H1 (cell line): ENCODE results near the gene CCDC148. TPM values are rescaled to one million over a fixed set of nuclear protein-coding genes. Genes with fewer than 3 reads are reported as not detected.

Experiments
- CTCF ChIA-PET: fragments of 300-600 bp; sonication (Branson Sonifier 250); formaldehyde crosslinking; loops from one replicate; lab custom pipeline; 2021; ENCODE audit not compliant: partially characterized antibody; lab: Charles Lee
- POLR2A ChIA-PET: fragments of 300-600 bp; sonication (Branson Sonifier 250); formaldehyde crosslinking; loops from one replicate; lab custom pipeline; 2021; ENCODE audit warnings: inconsistent platforms; ENCODE audit not compliant: partially characterized antibody; lab: Charles Lee
- DNase-seq, 2 experiments: peaks; one replicate each; pipeline versions ENCODE4 v3.0.0 to v3.0.0-alpha.2; 2010 to 2022; ENCODE audit warnings: low spot score in 2 of 2, low read depth in 1 of 2, mixed read lengths in 1 of 2
- FAIRE-seq: peaks from 2 replicates; lab custom pipeline; 2011; peaks lifted over from hg19 to GRCh38; lab: Jason Lieb, UNC
- H2AFZ ChIP-seq: 2 replicates; pipeline ENCODE4 v1.8.1; 2012; ENCODE audit warnings: low read length, inconsistent platforms
- H2AK5ac ChIP-seq: 2 replicates; pipeline ENCODE4 v1.6.1; 2013; ENCODE audit warnings: low read depth, low read length
- H2BK120ac ChIP-seq: replicated peaks from 2 replicates; pipeline ENCODE3; 2013; ENCODE audit warnings: low read depth, low read length, inconsistent platforms
- H2BK12ac ChIP-seq: 2 replicates; pipeline ENCODE4 v1.6.1; 2013; ENCODE audit warnings: low read depth, low read length
- H2BK15ac ChIP-seq: 2 replicates; pipeline ENCODE4 v1.6.1; 2013; ENCODE audit warnings: low read length
- H2BK20ac ChIP-seq: 2 replicates; pipeline ENCODE4 v1.6.1; 2013; ENCODE audit warnings: low read length
- H2BK5ac ChIP-seq: 2 replicates; pipeline ENCODE4 v1.6.1; 2013; ENCODE audit warnings: low read depth, low read length
- H3K14ac ChIP-seq: 2 replicates; pipeline ENCODE4 v1.6.1; 2013; ENCODE audit warnings: inconsistent platforms; ENCODE audit not compliant: insufficient read length
- H3K18ac ChIP-seq: 2 replicates; pipeline ENCODE4 v1.6.1; 2013; ENCODE audit warnings: low read length; ENCODE audit errors: extremely low read depth
- H3K23ac ChIP-seq: 2 replicates; pipeline ENCODE4 v1.6.1; 2013; ENCODE audit warnings: inconsistent platforms; ENCODE audit not compliant: insufficient read length
- H3K23me2 ChIP-seq: 2 replicates; pipeline ENCODE4 v1.6.1; 2013; ENCODE audit warnings: low read depth, low read length
- H3K27ac ChIP-seq: 2 replicates; pipeline ENCODE4 v1.6.1; 2011; ENCODE audit warnings: low read depth, low read length, inconsistent platforms
- H3K27me3 ChIP-seq, 4 experiments: replicated peaks in 1 of 4; 1 replicate in 1 of 4; 2 replicates in 3 of 4; pipeline versions ENCODE4 v1.6.1 to v1.8.1; 2011 to 2013; ENCODE audit warnings: low read length in 3 of 4, mild to moderate bottlenecking in 3 of 4, inconsistent platforms in 2 of 4, mixed read lengths in 2 of 4, moderate library complexity in 1 of 4; ENCODE audit not compliant: control insufficient read depth in 3 of 4, insufficient read depth in 3 of 4; ENCODE audit errors: extremely low read depth in 1 of 4
- H3K36me3 ChIP-seq, 4 experiments: 2 replicates each; pipeline versions ENCODE4 v1.6.1 to v1.8.1; 2011 to 2013; ENCODE audit warnings: mild to moderate bottlenecking in 4 of 4, low read length in 3 of 4, moderate library complexity in 2 of 4, control low read depth in 1 of 4, inconsistent platforms in 1 of 4; ENCODE audit not compliant: insufficient read depth in 4 of 4, control insufficient read depth in 2 of 4
- H3K4ac ChIP-seq: replicated peaks from 2 replicates; pipeline ENCODE3; 2013; ENCODE audit warnings: low read length, low read depth, mixed read lengths, inconsistent platforms; ENCODE audit not compliant: insufficient read length
- H3K4me1 ChIP-seq, 4 experiments: replicated peaks in 1 of 4; 1 replicate in 1 of 4; 2 replicates in 3 of 4; pipeline versions ENCODE4 v1.6.1 to v1.8.1; 2011 to 2013; ENCODE audit warnings: low read length in 3 of 4, inconsistent platforms in 2 of 4, mixed read lengths in 1 of 4; ENCODE audit not compliant: insufficient read depth in 4 of 4, control insufficient read depth in 3 of 4
- H3K4me2 ChIP-seq, 2 experiments: 2 replicates each; pipeline versions ENCODE4 v1.6.1 to v1.8.1; 2011 to 2013; ENCODE audit warnings: low read depth in 2 of 2, low read length in 2 of 2, control low read depth in 1 of 2, inconsistent platforms in 1 of 2, mild to moderate bottlenecking in 1 of 2; ENCODE audit not compliant: insufficient read depth in 1 of 2
- H3K4me3 ChIP-seq, 4 experiments: fragments of 200-600, 300-600 bp in 1 of 4; sonication (generic), shearing (Covaris generic), sonication (Bioruptor Twin) in 1 of 4; 2 replicates each; pipeline versions ENCODE4 v1.5.1 to v1.8.1; 2011 to 2016; ENCODE audit warnings: low read length in 4 of 4, low read depth in 3 of 4, control low read depth in 2 of 4, inconsistent platforms in 2 of 4, mild to moderate bottlenecking in 2 of 4, mixed read lengths in 1 of 4, moderate library complexity in 1 of 4; ENCODE audit not compliant: insufficient read depth in 2 of 4; ENCODE audit errors: extremely low read depth in 1 of 4
- H3K56ac ChIP-seq: replicated peaks from 2 replicates; pipeline ENCODE3; 2013; ENCODE audit warnings: low read depth, mild to moderate bottlenecking, mixed read lengths, low read length, inconsistent platforms; ENCODE audit not compliant: insufficient read length
- H3K79me1 ChIP-seq: 2 replicates; pipeline ENCODE4 v1.6.1; 2013; ENCODE audit warnings: low read depth, low read length, control low read depth
- H3K79me2 ChIP-seq, 2 experiments: 2 replicates each; pipeline versions ENCODE4 v1.6.1 to v1.8.1; 2012 to 2013; ENCODE audit warnings: low read length in 2 of 2, mild to moderate bottlenecking in 2 of 2, inconsistent platforms in 1 of 2; ENCODE audit not compliant: insufficient read depth in 2 of 2, control insufficient read depth in 1 of 2
- H3K9ac ChIP-seq, 4 experiments: replicated peaks in 1 of 4; 1 replicate in 1 of 4; 2 replicates in 3 of 4; pipeline versions ENCODE4 v1.6.1 to v1.8.1; 2011 to 2013; ENCODE audit warnings: low read depth in 3 of 4, low read length in 3 of 4, control low read depth in 2 of 4, mild to moderate bottlenecking in 2 of 4, moderate library complexity in 2 of 4, inconsistent platforms in 1 of 4; ENCODE audit errors: extremely low read depth in 1 of 4
- H3K9me3 ChIP-seq, 2 experiments: 2 replicates each; pipeline versions ENCODE4 v1.6.1 to v1.8.1; 2012 to 2013; ENCODE audit warnings: mild to moderate bottlenecking in 2 of 2, moderate library complexity in 2 of 2, control low read depth in 1 of 2, inconsistent platforms in 1 of 2, low read depth in 1 of 2, low read length in 1 of 2, mixed read lengths in 1 of 2; ENCODE audit not compliant: insufficient read depth in 2 of 2
- H4K20me1 ChIP-seq, 2 experiments: replicated peaks in 1 of 2; 2 replicates each; pipeline versions ENCODE3 to v1.8.1; 2011 to 2013; ENCODE audit warnings: inconsistent platforms in 2 of 2, low read length in 2 of 2, mild to moderate bottlenecking in 1 of 2; ENCODE audit not compliant: insufficient read depth in 2 of 2, control insufficient read depth in 1 of 2
- H4K5ac ChIP-seq: 2 replicates; pipeline ENCODE4 v1.6.1; 2013; ENCODE audit warnings: low read length, low read depth, mixed read lengths, inconsistent platforms; ENCODE audit not compliant: insufficient read length
- H4K8ac ChIP-seq: 2 replicates; pipeline ENCODE4 v1.8.0; 2013; ENCODE audit warnings: mild to moderate bottlenecking, moderate library complexity, low read length, inconsistent platforms; ENCODE audit not compliant: insufficient read depth; ENCODE audit errors: extremely low read depth
- H4K91ac ChIP-seq: replicated peaks from 2 replicates; pipeline ENCODE3; 2013; ENCODE audit warnings: low read length, mixed read lengths, inconsistent platforms; ENCODE audit not compliant: insufficient read length
- EGR1 ChIP-seq: IDR thresholded peaks from 2 replicates; pipeline ENCODE4 v1.6.1; 2011; ENCODE audit warnings: low read depth, low read length, borderline replicate concordance
- FOSL1 ChIP-seq: IDR thresholded peaks from 2 replicates; pipeline ENCODE4 v1.6.1; 2011; ENCODE audit warnings: mild to moderate bottlenecking, low read depth, low read length, moderate library complexity; ENCODE audit not compliant: insufficient read depth
- MAFK ChIP-seq: IDR thresholded peaks from 2 replicates; pipeline ENCODE4 v1.6.1; 2012; ENCODE audit warnings: low read depth, mild to moderate bottlenecking, improper control_type of control experiment, low read length
- RBBP5 ChIP-seq: IDR thresholded peaks from 2 replicates; pipeline ENCODE4 v1.7.1; 2012; ENCODE audit warnings: low read depth, mild to moderate bottlenecking, inconsistent platforms, low read length, moderate library complexity, borderline replicate concordance
- RXRA ChIP-seq: IDR thresholded peaks from 2 replicates; pipeline ENCODE4 v1.6.1; 2011; ENCODE audit warnings: low read depth, mild to moderate bottlenecking, low read length, moderate library complexity; ENCODE audit not compliant: insufficient read depth
- SP4 ChIP-seq: IDR thresholded peaks from 2 replicates; pipeline ENCODE4 v1.6.1; 2012; ENCODE audit warnings: low read length, inconsistent platforms
- TAF7 ChIP-seq: optimal IDR thresholded peaks from 2 replicates; pipeline ENCODE3; 2011; ENCODE audit warnings: low read depth, mild to moderate bottlenecking, inconsistent platforms, low read length, moderate library complexity, borderline replicate concordance
- WGBS, 2 experiments: shearing (Covaris generic) in 1 of 2; methylation state at CpG; one replicate each; pipeline versions ENCODE4 v1.1.6 to v1.1.7; 2013 to 2015; ENCODE audit warnings: low lambda C conversion rate in 2 of 2, mixed read lengths in 2 of 2, inconsistent platforms in 1 of 2, low coverage in 1 of 2, missing lambda C conversion rate in 1 of 2; ENCODE audit not compliant: insufficient replicate concordance in 2 of 2, insufficient coverage in 1 of 2, insufficient read length in 1 of 2; ENCODE audit errors: extremely low coverage in 1 of 2, missing lambda C conversion rate in 1 of 2; 5-methylcytosine and 5-hydroxymethylcytosine counted together
- polyA plus RNA-seq, 7 experiments: library from polyadenylated mRNA; depleted of rRNA in 3 of 7; stranded (reverse) in 5 of 7; unstranded in 2 of 7; fragments of >200 nt in 5 of 7; fragments of 200-250 nt in 2 of 7; gene quantifications; 1 replicate in 5 of 7; 2 replicates in 1 of 7; 4 replicates in 1 of 7; pipeline versions ENCODE4 v1.2.1 to v1.2.3, GENCODE V29; 2011 to 2013; ENCODE audit warnings: missing spikeins in 2 of 7, mixed read lengths in 2 of 7
- total RNA-seq: library from RNA; stranded (reverse); fragmentation: NEBNext Ultra II Directional; extraction: Animal tissue kit (Norgen Biotek cat#: 25700); gene quantifications from 2 replicates; pipeline ENCODE4 v1.2.1, GENCODE V29; 2021
- TF ChIP-seq, protein P1 (sequence below): IDR thresholded peaks from 2 replicates; pipeline ENCODE4 v1.6.1; 2011; ENCODE audit warnings: low read depth, mild to moderate bottlenecking, low read length; ENCODE audit not compliant: insufficient read depth

CCDC148 gene
- total and polyA plus RNA-seq, 2 of the 8 experiments (the other 6 are each of a cell fraction or from before 2014, with no cell fraction given) = 0.45 to 1.3 TPM

DNA sequence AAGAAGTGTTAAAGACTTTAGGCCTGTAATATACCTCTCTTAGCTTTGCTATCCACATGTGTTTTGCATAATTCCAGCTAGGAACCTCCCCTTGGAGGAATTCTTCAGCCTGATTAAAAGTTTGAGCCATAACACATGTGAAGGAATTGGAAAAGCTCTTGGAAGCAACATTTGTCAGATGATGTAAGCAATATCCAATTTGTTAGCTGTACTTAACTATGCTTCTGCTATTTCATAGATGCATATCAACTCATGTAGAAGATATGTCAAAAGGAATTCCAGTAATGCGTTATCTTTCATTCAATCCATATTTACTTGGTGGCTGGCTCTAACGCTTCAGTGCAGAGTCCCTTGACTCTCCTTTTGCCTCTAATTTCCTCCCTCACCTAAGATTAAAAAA is 46.4 kb upstream of the CCDC148 start:
- Histone ChIP-seq H3K23me2 (peaks cover 1% of the 10 kb centered on the region; the same call in 1 of the 2 replicates), H2AFZ (no peak overlapping the region), H3K18ac (no peak overlapping the region), H3K56ac (no peak overlapping the region), H2BK20ac (no peak overlapping the region), H2BK12ac (no peak overlapping the region), H2AK5ac (no peak overlapping the region), H3K4me1 (peaks cover 0 to 9% (median 0%) of the 10 kb centered on the region in 4 experiments; a peak in 2 of 7 replicates), H3K4me3 (no peak overlapping the region), H3K79me2 (peaks cover 0 to 95% of the 10 kb centered on the region in 2 experiments), H3K23ac (no peak overlapping the region), H4K20me1 (peaks cover 0 to 2% of the 10 kb centered on the region in 2 experiments), H3K9me3 (no peaks in the 10 kb centered on the region), H3K14ac (no peak overlapping the region), H4K91ac (no peak overlapping the region), H2BK15ac (no peak overlapping the region), H3K27me3 (no peaks in the 10 kb centered on the region), H4K8ac (no peak overlapping the region), H3K4ac (no peak overlapping the region), H2BK120ac (no peak overlapping the region), H2BK5ac (no peak overlapping the region), H4K5ac (no peak overlapping the region), H3K4me2 (no peak overlapping the region), H3K36me3 (no peaks in the 10 kb centered on the region), H3K79me1 (no peaks in the 10 kb centered on the region; the same call in 1 of the 2 replicates), H3K9ac (no peak overlapping the region), H3K27ac (no peak overlapping the region)
- FAIRE-seq = no peak
- WGBS, 2 experiments = 89% methylated on average over 2 of the region's 2 CpGs; no CpG with 5 or more reads in 1 of the 2 experiments
- no peak for DNase-seq
- POLR2A ChIA-PET = no interaction called here
- CTCF ChIA-PET = interaction anchor here (1.3 kb wide), 1 partner anchor 242 kb away, joined by 3 read pairs; no protein-coding TSS in a partner anchor
- TF ChIP-seq FOSL1 (no peak), RBBP5 (no peak), MAFK (no peak), TAF7 (no peak), RXRA (no peak), SP4 (no peak), EGR1 (no peak)
- TF ChIP-seq, protein P1, sequence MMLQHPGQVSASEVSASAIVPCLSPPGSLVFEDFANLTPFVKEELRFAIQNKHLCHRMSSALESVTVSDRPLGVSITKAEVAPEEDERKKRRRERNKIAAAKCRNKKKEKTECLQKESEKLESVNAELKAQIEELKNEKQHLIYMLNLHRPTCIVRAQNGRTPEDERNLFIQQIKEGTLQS = no peak
